HCT116 (cell line): Measurements from ENCODE around the gene SFTPA1. TPM values are rescaled to one million over a fixed set of nuclear protein-coding genes. Genes with fewer than 3 reads are reported as not detected.
"Not testable (repeated sequence)": the region's sequence is repeated elsewhere in the genome, so short reads cannot be mapped to it uniquely, and the experiment has no call there.

Experiments used
- ATAC-seq: fragments of 200-7000 bp; cut with Tn5 transposase; 2 replicates; pipeline ENCODE4 v1.9.1; 2020; ENCODE audit warnings: mild to moderate bottlenecking, moderate library complexity
- BruUV-seq: library from RNA; stranded (reverse); fragments of 400-500 nt; replicated peaks from 2 replicates; lab custom pipeline; 2021; lab: Mats Ljungman, UMichigan
- CTCF ChIA-PET: fragments of 300-600 bp; sonication (Branson Sonifier 250); formaldehyde crosslinking; loops from one replicate; lab custom pipeline; 2021; ENCODE audit warnings: antibody characterized with exemption; lab: Charles Lee
- POLR2A ChIA-PET: fragments of 300-600, 350-600 bp; sonication (Branson Sonifier 250); formaldehyde crosslinking; loops from one replicate; lab custom pipeline; 2021; ENCODE audit warnings: antibody characterized with exemption; lab: Charles Lee
- RAD21 ChIA-PET, 2 experiments: fragments of 300-600 bp; sonication (Branson Sonifier 250); formaldehyde crosslinking; loops; one replicate each; lab custom pipeline; 2023; ENCODE audit warnings: low total read pairs in 2 of 2; ENCODE audit not compliant: uncharacterized antibody in 2 of 2, unreplicated experiment in 2 of 2, low non-redundant PET in 1 of 2; lab: Charles Lee
- DNase-seq: peaks from one replicate; pipeline ENCODE4 v3.0.0-alpha.2; 2010; ENCODE audit warnings: low read depth, low spot score
- H2AFZ ChIP-seq: fragments of 200-600 bp; shearing (Covaris generic), sonication (generic); 2 replicates; pipeline ENCODE4 v1.6.1; 2017; ENCODE audit warnings: low read depth, mixed run types, mixed read lengths, antibody characterized with exemption, low read length; ENCODE audit not compliant: poor library complexity, severe bottlenecking
- H3K27ac ChIP-seq: 2 replicates; pipeline ENCODE4 v1.5.1; 2012; ENCODE audit warnings: low read depth, low read length
- H3K27me3 ChIP-seq: fragments of 200-600 bp; sonication (generic); 2 replicates; pipeline ENCODE4 v1.6.1; 2016; ENCODE audit warnings: mixed run types, low read length, mixed read lengths; ENCODE audit not compliant: insufficient read depth
- H3K36me3 ChIP-seq, 2 experiments: fragments of 200-500 bp in 1 of 2; fragments of 200-600 bp in 1 of 2; sonication (Bioruptor generic) in 1 of 2; sonication (generic) in 1 of 2; 2 replicates each; pipeline versions ENCODE4 v1.5.1 to v1.6.1; 2014 to 2016; ENCODE audit warnings: low read length in 2 of 2, inconsistent platforms in 1 of 2, mixed read lengths in 1 of 2, mixed run types in 1 of 2; ENCODE audit not compliant: insufficient read depth in 2 of 2, control insufficient read depth in 1 of 2
- H3K4me1 ChIP-seq, 2 experiments: fragments of 200-600 bp in 1 of 2; sonication (generic) in 1 of 2; 2 replicates each; pipeline versions ENCODE4 v1.5.1 to v1.6.1; 2012 to 2017; ENCODE audit warnings: low read length in 2 of 2, inconsistent platforms in 1 of 2, mild to moderate bottlenecking in 1 of 2, mixed read lengths in 1 of 2, mixed run types in 1 of 2, moderate library complexity in 1 of 2; ENCODE audit not compliant: insufficient read depth in 2 of 2, control insufficient read depth in 1 of 2
- H3K4me2 ChIP-seq: fragments of 200-600 bp; sonication (generic); 2 replicates; pipeline ENCODE4 v1.6.1; 2017; ENCODE audit warnings: mixed run types, low read length, mixed read lengths
- H3K4me3 ChIP-seq, 2 experiments: fragments of 200-600 bp in 1 of 2; sonication (generic) in 1 of 2; replicated peaks in 1 of 2; 2 replicates each; pipeline ENCODE4 v1.5.1; 2011 to 2016; ENCODE audit warnings: low read length in 2 of 2, control low read depth in 1 of 2, low read depth in 1 of 2, mild to moderate bottlenecking in 1 of 2, mixed read lengths in 1 of 2, mixed run types in 1 of 2
- H3K79me2 ChIP-seq: fragments of 200-600 bp; sonication (generic); 2 replicates; pipeline ENCODE4 v1.6.1; 2017; ENCODE audit warnings: mild to moderate bottlenecking, mixed run types, low read length, moderate library complexity, mixed read lengths; ENCODE audit not compliant: insufficient read depth
- H3K9ac ChIP-seq: fragments of 200-600 bp; sonication (generic); 2 replicates; pipeline ENCODE4 v1.6.1; 2016; ENCODE audit warnings: low read length, mixed read lengths
- H3K9me2 ChIP-seq: fragments of 200-600 bp; sonication (generic), shearing (Covaris generic); 2 replicates; pipeline ENCODE4 v1.6.1; 2017; ENCODE audit warnings: mixed run types, mild to moderate bottlenecking, moderate library complexity; ENCODE audit not compliant: insufficient read depth
- H3K9me3 ChIP-seq, 2 experiments: fragments of 200-500 bp in 1 of 2; fragments of 200-600 bp in 1 of 2; sonication (Bioruptor generic) in 1 of 2; sonication (generic) in 1 of 2; 2 replicates each; pipeline ENCODE4 v1.6.1; 2014 to 2017; ENCODE audit warnings: low read length in 2 of 2, mixed read lengths in 2 of 2, inconsistent platforms in 1 of 2, low read depth in 1 of 2, mild to moderate bottlenecking in 1 of 2, mixed run types in 1 of 2, moderate library complexity in 1 of 2; ENCODE audit not compliant: control insufficient read depth in 1 of 2, insufficient read depth in 1 of 2
- H4K20me1 ChIP-seq: fragments of 200-600 bp; sonication (generic), shearing (Covaris generic); 2 replicates; pipeline ENCODE4 v1.6.1; 2017; ENCODE audit warnings: mixed run types, mild to moderate bottlenecking, moderate library complexity; ENCODE audit not compliant: insufficient read depth
- CBX3 ChIP-seq: IDR thresholded peaks from 2 replicates; pipeline ENCODE4 v1.6.1; 2012; ENCODE audit warnings: low read depth
- CEBPB ChIP-seq: IDR thresholded peaks from 2 replicates; pipeline ENCODE4 v1.6.1; 2012; ENCODE audit warnings: low read depth
- EZH2phosphoT487 ChIP-seq: fragments of 200-600 bp; IDR thresholded peaks from 2 replicates; pipeline ENCODE4 v1.6.1; 2018; ENCODE audit warnings: antibody characterized with exemption, borderline replicate concordance
- JUND ChIP-seq: IDR thresholded peaks from 2 replicates; pipeline ENCODE4 v1.6.1; 2012
- SIN3A ChIP-seq: IDR thresholded peaks from 2 replicates; pipeline ENCODE4 v1.6.1; 2012; ENCODE audit warnings: low read depth
- SP1 ChIP-seq: IDR thresholded peaks from 2 replicates; pipeline ENCODE4 v1.6.1; 2012; ENCODE audit warnings: low read depth
- TCF7L2 ChIP-seq: IDR thresholded peaks from 2 replicates; pipeline ENCODE4 v1.7.0; 2011; ENCODE audit warnings: borderline replicate concordance, inconsistent platforms; ENCODE audit not compliant: insufficient read depth, insufficient read length; ENCODE audit errors: extremely low read depth
- ZFX ChIP-seq: fragments of 450-650 bp; IDR thresholded peaks from 2 replicates; pipeline ENCODE4 v1.6.1; 2017
- intact Hi-C: fragments of 100-400 bp; cut with micrococcal nuclease; formaldehyde crosslinking; loops from 2 replicates; pipeline ENCODE4 v1.10.0; 2022
- total RNA-seq: library from RNA; stranded (reverse); gene quantifications from one replicate; pipeline ENCODE4 v1.2.1, GENCODE V29; 2021; ENCODE audit not compliant: unreplicated experiment
- TF ChIP-seq, protein P1 (sequence below): IDR thresholded peaks from 2 replicates; pipeline ENCODE4 v1.6.1; 2012
- TF ChIP-seq, protein P2 (sequence below): IDR thresholded peaks from 2 replicates; pipeline ENCODE4 v1.6.1; 2012
- TF ChIP-seq, protein P3 (sequence below), 3 experiments: fragments of 200-600 bp in 1 of 3; sonication (generic) in 1 of 3; IDR thresholded peaks in 2 of 3; conservative IDR thresholded peaks in 1 of 3; 2 replicates each; pipeline ENCODE4 v1.5.1; 2012 to 2017; ENCODE audit warnings: low read depth in 2 of 3, low read length in 2 of 3, antibody characterized with exemption in 1 of 3, borderline replicate concordance in 1 of 3, control low read depth in 1 of 3, mild to moderate bottlenecking in 1 of 3, mixed read lengths in 1 of 3, mixed run types in 1 of 3, moderate library complexity in 1 of 3; ENCODE audit not compliant: insufficient read depth in 1 of 3

SFTPA1 gene
- total RNA-seq, 1 experiment from 2014 or later = 6.5 TPM

DNA sequence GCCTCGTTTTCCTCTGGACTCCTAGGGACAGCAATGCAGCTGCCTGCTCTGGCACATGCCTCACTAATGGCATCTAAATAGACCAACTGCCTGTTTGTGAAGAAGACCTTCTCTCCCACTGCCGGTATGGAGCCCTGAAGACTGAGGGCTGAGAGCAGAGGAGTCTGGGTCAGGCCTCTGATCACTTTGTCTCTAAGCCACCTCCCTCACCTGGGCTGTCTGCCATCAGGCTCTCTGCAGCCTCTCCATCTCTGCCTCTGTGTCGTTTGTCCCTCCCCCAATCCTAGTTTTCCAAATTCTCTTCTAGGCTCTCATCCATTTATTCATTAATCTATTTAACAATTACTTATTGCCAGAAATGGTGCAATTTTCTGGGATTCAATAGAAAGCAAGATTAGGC, 15.2 kb upstream of the SFTPA1 start:
- ChIA-PET POLR2A (no interaction called here), RAD21 (no interaction called here), CTCF (no interaction called here)
- H3K4me2 ChIP-seq = no peak overlapping the region
- H3K9ac ChIP-seq = no peak overlapping the region
- no peaks in the 10 kb centered on the region for H3K79me2 ChIP-seq
- peaks cover 0 to 7% of the 10 kb centered on the region in 2 experiments; a peak in 2 of 4 replicates for H3K9me3 ChIP-seq
- H3K4me1 ChIP-seq = no peaks in the 10 kb centered on the region
- no peak for ATAC-seq
- H3K36me3 ChIP-seq = no peaks in the 10 kb centered on the region
- intact Hi-C loops = no loop called here
- H2AFZ ChIP-seq = no peak overlapping the region
- no peaks in the 10 kb centered on the region for H3K27me3 ChIP-seq
- no peaks in the 10 kb centered on the region for H3K9me2 ChIP-seq
- H4K20me1 ChIP-seq = no peaks in the 10 kb centered on the region
- H3K4me3 ChIP-seq = no peak overlapping the region
- no peak for DNase-seq
- no peak overlapping the region for H3K27ac ChIP-seq
- BruUV-seq = no TSS peak
- no peak for TF ChIP-seq EZH2phosphoT487
- TF ChIP-seq CBX3 = no peak
- TF ChIP-seq ZFX = no peak
- TF ChIP-seq, protein P1, sequence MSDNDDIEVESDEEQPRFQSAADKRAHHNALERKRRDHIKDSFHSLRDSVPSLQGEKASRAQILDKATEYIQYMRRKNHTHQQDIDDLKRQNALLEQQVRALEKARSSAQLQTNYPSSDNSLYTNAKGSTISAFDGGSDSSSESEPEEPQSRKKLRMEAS = no peak
- TF ChIP-seq CEBPB = no peak
- TF ChIP-seq TCF7L2 = no peak
- TF ChIP-seq SP1 = no peak
- TF ChIP-seq, protein P2, sequence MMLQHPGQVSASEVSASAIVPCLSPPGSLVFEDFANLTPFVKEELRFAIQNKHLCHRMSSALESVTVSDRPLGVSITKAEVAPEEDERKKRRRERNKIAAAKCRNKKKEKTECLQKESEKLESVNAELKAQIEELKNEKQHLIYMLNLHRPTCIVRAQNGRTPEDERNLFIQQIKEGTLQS = no peak
- TF ChIP-seq SIN3A = no peak
- TF ChIP-seq JUND = no peak
- TF ChIP-seq, protein P3, sequence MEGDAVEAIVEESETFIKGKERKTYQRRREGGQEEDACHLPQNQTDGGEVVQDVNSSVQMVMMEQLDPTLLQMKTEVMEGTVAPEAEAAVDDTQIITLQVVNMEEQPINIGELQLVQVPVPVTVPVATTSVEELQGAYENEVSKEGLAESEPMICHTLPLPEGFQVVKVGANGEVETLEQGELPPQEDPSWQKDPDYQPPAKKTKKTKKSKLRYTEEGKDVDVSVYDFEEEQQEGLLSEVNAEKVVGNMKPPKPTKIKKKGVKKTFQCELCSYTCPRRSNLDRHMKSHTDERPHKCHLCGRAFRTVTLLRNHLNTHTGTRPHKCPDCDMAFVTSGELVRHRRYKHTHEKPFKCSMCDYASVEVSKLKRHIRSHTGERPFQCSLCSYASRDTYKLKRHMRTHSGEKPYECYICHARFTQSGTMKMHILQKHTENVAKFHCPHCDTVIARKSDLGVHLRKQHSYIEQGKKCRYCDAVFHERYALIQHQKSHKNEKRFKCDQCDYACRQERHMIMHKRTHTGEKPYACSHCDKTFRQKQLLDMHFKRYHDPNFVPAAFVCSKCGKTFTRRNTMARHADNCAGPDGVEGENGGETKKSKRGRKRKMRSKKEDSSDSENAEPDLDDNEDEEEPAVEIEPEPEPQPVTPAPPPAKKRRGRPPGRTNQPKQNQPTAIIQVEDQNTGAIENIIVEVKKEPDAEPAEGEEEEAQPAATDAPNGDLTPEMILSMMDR (IDR thresholded peaks at IDR 0.05 in 2 of 3, conservative IDR thresholded peaks at IDR 0.05 in 1 of 3; ENCODE audit: borderline replicate concordance in 1 of 3, insufficient read depth in 1 of 3, low read depth in 2 of 3, low read length in 2 of 3) = no peak

DNA sequence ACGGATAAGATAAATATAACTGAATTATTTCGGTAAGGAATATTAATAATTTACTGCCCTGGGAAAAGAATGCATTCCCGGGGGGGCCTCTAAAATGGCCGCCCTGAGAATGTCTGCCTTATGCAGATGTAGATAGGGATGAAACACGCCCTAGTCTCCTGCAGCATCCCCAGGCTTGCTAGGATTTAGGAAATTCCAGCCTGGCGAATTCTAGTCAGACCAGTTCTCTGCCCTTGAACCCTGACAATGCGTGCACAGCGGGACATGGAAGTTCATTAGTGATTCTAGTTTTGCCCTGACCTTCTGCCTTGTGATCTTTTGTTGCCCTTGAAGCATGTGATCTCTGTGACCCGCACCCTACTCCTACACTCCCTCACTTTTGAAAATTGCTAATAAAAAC, 11.1 kb upstream of the SFTPA1 start:
- H3K27ac ChIP-seq, DNase-seq, H3K36me3 ChIP-seq, CTCF ChIA-PET, H3K4me1 ChIP-seq, H3K9ac ChIP-seq, ATAC-seq, H3K4me3 ChIP-seq, H3K79me2 ChIP-seq, H3K9me2 ChIP-seq, POLR2A ChIA-PET, BruUV-seq, H4K20me1 ChIP-seq, H2AFZ ChIP-seq, H3K9me3 ChIP-seq, intact Hi-C loops, H3K4me2 ChIP-seq, RAD21 ChIA-PET, H3K27me3 ChIP-seq: not testable (repeated sequence)
